HG02840 (cell line): ENCODE results near the gene PATZ1.

ENCODE experiments used
- ATAC-seq: cut with Tn5 transposase; IDR thresholded peaks from one replicate; pipeline ENCODE4 v1.9.1; 2021; ENCODE audit warnings: mild to moderate bottlenecking, moderate library complexity, moderate number of reproducible peaks; ENCODE audit not compliant: unreplicated experiment, low FRiP score

Gene PATZ1

DNA sequence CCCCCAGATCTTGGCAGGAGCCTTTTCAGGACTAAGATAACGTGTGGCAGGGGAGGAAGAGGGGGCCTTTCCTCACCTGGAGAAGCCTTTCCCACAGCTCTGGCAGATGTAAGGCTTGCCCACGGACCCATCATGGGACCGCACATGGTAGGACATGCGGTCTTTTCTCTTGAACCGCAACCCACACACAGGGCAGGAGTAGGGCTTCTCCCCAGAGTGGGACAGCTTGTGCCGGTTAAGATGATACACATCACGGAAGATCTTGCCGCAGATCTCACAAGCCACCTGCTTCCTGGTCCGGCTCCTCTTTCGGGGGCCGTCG is 1.9 kb downstream of the PATZ1 start:
- ATAC-seq = no peak

- ATAC-seq = no peak
Observed at GRCh38 chr22:31343235-31344191, 2.6 kb downstream of the PATZ1 start.

- no peak for ATAC-seq
Observed at GRCh38 chr22:31342389-31343140, 3.6 kb downstream of the PATZ1 start.

DNA sequence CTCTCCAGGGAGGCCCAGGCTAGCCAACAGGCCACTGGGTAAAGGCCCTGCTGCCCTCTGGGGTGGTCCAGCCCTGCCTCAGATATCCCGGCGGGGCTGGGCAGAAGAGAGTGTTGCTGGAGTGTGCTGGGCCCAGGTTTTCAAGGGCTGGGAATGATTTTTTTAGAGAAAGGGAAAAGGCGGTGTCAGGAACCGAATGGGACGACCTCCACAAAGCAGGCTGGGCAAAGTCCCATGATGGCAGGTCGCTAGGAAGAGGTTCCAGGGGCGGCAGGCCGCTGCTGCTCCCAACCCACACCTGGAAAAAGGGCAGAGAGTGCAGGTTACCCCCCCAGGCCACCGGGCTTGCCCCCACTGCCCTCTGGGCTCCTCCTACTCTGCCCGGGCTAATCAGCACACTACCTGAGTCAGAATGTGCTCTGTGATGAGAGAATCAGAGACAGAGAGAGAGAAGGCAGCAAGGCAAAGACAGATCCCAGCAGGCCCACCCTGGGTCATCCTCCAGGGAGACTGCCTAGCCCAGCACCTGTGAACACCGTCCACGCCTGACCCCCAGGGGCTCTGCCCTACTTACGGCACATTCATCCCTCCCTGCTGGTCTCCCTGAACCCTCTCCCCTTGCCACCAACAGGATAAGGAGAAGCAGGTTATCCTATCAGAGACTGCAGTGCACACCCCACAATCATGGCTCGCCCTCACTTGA is 4.6 kb downstream of the PATZ1 start:
- no peak for ATAC-seq

DNA sequence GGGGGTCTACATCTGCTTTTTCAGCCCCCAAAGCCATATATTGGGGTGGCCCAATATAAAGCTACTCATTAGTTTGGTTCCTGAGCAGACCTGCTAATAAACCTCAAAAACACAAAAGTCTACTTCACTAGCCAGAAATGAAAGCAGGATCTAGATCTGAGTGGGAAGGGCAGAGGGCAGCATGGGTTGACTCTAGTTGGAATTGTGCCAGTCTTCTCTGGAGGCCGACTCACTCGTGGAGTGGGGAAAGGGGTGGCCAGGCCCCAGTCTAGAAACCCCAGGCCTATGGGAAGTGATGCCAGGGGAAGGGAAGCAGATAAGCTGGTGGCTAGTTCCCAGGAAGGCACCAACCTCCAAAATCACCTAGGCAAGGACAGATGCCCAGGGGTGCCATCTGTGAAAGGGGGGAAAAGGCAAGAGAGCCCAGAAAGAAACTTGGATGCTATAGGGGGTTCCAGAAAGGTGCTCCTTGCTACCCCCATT is 5.3 kb downstream of the PATZ1 start:
- no peak for ATAC-seq

DNA sequence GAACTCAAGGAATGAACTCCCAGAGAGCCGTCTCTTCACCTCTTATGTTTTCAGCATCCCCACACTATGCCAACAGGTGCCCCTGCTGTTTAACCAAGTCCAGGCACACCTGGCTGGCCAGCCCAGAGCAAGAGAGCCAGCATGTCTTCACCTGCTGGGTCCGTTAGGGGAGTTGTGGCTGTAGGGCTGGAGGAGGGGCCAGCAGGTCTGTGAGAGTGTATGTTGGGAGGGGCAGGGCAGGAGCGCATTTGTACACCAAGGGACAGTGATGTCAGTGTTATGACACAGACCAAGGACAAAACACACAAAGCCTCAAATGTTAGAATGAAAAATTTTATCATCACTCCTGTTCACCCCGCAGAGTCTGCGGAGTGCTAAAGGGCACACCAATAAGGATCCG is 5.8 kb downstream of the PATZ1 start:
- no peak for ATAC-seq

DNA sequence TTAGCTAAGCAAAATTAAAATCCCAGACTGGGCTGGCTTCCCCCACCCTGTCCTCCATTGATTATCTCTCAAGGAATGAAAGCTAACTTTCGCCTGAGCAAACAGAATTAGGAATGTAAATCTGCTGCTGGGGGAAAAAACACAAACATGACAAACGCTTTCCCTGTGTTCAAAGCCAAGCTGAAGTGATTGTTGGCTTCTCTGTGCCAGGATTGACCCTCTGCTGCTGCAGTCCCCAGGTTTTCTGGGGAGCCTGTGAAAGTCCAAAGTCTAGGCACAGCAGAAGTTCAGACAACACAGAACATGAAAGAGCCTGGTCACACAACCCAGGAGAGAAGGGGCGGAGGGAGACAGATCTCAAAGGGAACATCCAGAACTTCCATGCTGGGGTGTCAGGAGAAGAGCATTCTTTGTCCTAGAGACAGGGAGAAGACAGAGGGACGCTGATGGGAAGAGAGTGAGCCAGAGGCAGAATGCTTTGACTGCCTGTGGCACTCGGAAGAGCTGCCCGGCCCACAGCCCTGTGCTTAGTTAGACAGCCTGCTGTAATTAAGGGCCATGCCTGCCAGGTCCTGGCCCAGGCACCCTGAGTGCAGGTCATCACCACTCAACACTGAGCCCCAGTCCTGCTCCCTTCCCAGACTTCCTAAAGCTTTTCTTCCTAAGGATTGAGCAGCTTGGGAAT is 6.9 kb downstream of the PATZ1 start:
- ATAC-seq = no peak

GRCh38 chr22:31337178-31337577 is 9.0 kb downstream of the PATZ1 start:
- ATAC-seq = no peak

DNA sequence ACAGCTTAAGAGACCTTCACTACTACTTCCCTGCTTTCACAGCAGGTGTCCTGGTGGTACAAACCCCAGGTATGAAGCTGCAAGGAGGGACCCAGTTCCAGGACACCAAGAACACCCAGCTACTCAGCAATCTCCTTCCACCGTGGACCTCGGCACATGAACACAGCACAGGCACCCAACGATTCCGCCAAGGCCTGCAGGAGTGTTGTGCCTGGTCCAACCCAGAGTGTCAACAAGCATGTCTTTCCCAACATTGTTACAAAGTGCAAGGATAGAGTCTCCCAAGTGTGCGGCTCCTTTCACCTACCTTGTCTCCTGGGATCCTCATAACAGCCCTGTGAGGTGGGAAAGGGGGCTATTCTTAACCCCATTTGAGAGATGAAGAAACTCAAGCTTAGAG is 11.8 kb downstream of the PATZ1 start:
- ATAC-seq = no peak

- no peak for ATAC-seq
Observed at GRCh38 chr22:31333641-31334040, 12.5 kb downstream of the PATZ1 start.

GRCh38 chr22:31332886-31333285 is 13.3 kb downstream of the PATZ1 start:
- no peak for ATAC-seq

GRCh38 chr22:31332010-31332409 is 14.1 kb downstream of the PATZ1 start:
- no peak for ATAC-seq

DNA sequence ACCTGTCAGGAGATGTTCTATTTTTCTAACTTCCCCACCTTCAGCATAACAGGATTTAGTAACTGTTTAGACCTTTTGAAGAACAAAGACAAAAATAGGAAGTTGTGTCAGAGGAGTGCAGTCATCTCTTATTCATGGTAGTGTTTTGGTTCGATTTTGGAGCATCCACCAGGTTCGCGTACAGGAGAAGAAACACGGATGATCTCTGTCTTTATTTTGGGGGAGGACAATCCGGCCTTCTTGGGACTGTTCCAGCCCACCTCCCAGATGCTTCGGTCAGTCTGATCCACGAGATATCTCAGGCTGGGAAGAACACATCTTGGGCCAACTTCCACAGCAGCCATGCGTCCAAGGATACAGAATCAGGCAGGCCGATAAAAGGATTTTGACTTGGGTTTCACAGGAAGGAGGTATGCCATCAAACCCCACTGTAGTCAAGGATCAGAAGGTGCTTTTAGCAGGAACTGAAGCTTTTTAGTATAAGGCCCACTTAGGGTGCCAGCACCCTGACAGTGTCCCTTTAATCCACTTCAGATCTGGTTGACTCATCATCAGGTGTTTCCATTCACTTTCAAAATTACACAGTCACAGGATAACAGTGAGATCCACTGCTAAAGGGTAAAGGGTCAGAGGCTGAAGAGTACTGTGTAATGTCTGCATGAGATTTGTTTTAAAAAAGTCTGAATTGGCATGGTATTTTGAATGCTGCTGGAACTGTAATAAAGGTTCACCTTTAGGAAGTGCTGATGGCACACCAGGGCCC is 16.5 kb downstream of the PATZ1 start:
- ATAC-seq = no peak

DNA sequence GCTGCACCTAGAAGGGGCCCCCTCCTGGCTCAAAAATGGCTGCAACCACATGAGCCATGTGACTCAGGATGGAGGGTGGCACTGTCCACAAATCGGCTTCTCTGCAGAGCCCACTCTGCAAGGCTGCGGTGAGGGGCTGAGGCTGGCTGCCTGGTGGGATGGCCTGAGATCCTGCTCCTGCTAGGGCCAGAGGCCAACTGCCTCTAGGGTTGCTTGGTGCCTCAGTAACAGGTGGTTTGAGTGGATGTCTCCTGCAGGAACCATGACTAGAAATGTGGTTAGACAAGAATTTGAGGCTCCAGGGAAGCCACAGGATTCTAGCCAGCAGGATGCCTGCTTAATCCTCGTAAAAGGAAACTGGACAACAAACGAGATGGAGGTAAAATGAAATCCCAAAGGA is 17.1 kb downstream of the PATZ1 start:
- ATAC-seq = no peak

GRCh38 chr22:31328544-31328960 is 17.6 kb downstream of the PATZ1 start:
- no peak for ATAC-seq

GRCh38 chr22:31327806-31328543 is 18.2 kb downstream of the PATZ1 start:
- no peak for ATAC-seq

- ATAC-seq = no peak
Observed at GRCh38 chr22:31326877-31327276, 19.3 kb downstream of the PATZ1 start.

- no peak for ATAC-seq
Observed at GRCh38 chr22:31323578-31324550, 22.3 kb downstream of the PATZ1 start.
